Right lobe of liver (tissue), 6 donors: Measurements from ENCODE around the gene TBCD. TPM values are rescaled to one million over a fixed set of nuclear protein-coding genes. Genes with fewer than 3 reads are reported as not detected.

Experiments used
- ATAC-seq, 4 donors: fragments of 200-7000 bp; cut with Tn5 transposase; one replicate each; pipeline ENCODE4 v1.9.1; 2020; ENCODE audit warnings: mild to moderate bottlenecking in 4 of 4, moderate library complexity in 4 of 4
- DNase-seq, 3 donors: peaks; one replicate each; pipeline ENCODE4 v3.0.0-alpha.2; 2020
- H3K27ac ChIP-seq, 3 donors: fragments of 200-600 bp; one replicate each; pipeline ENCODE4 v1.8.0; 2022
- H3K27me3 ChIP-seq, 2 donors: fragments of 200-600 bp; one replicate each; pipeline ENCODE4 v1.8.0; 2022
- H3K36me3 ChIP-seq, 4 donors: fragments of 200-600 bp; sonication (generic) in 1 of 4; one replicate each; pipeline versions ENCODE4 v1.5.1 to v1.8.0; 2017 to 2022; ENCODE audit warnings: control low read depth in 1 of 4
- H3K4me1 ChIP-seq, 4 donors: fragments of 200-600 bp; sonication (generic) in 1 of 4; one replicate each; pipeline versions ENCODE4 v1.5.1 to v1.8.0; 2017 to 2022; ENCODE audit warnings: control low read depth in 1 of 4
- H3K4me3 ChIP-seq, 3 donors: fragments of 200-600 bp; one replicate each; pipeline ENCODE4 v1.8.0; 2022
- H3K9me3 ChIP-seq, 4 donors: fragments of 200-600 bp; sonication (generic) in 1 of 4; one replicate each; pipeline versions ENCODE4 v1.5.1 to v1.8.0; 2017 to 2022; ENCODE audit warnings: control low read depth in 1 of 4
- POLR2A ChIP-seq: fragments of 450-650 bp; IDR thresholded peaks from one replicate; pipeline ENCODE4 v1.6.1; 2017; ENCODE audit warnings: antibody characterized with exemption, mild to moderate bottlenecking
- WGBS: methylation state at CpG from one replicate; pipeline ENCODE4 v1.1.6; 2018; ENCODE audit warnings: low coverage, low lambda C conversion rate; ENCODE audit not compliant: insufficient coverage; ENCODE audit errors: missing lambda C conversion rate; 5-methylcytosine and 5-hydroxymethylcytosine counted together
- intact Hi-C, 2 donors: fragments of 100-400 bp; cut with DNase I; formaldehyde crosslinking; loops; one replicate each; pipeline versions ENCODE4 v1.11.2 to v1.14.1; 2022
- total RNA-seq, 6 experiments: library from RNA; depleted of rRNA in 2 of 6; stranded (reverse); fragments of >200 nt in 2 of 6; fragmentation: NEBNext Ultra II Directional in 3 of 6; extraction: Animal tissue kit (Norgen Biotek cat#: 25700) in 3 of 6; gene quantifications; one replicate each; pipeline versions ENCODE4 v1.1.0 to v1.2.4, GENCODE V29; 2016 to 2023
- TF ChIP-seq, protein P1 (sequence below), 4 donors: fragments of 200-600 bp in 3 of 4; fragments of 450-650 bp in 1 of 4; IDR thresholded peaks; one replicate each; pipeline versions ENCODE4 v1.5.1 to v1.8.0; 2016 to 2022; ENCODE audit warnings: antibody characterized with exemption in 4 of 4, mild to moderate bottlenecking in 2 of 4
- donor health status: DM: no; HTN: yes; CAD: no.
- donor health status: DM: no; HTN: no; CAD: no.
- donor health status: DM: no; HTN: no; CAD: no.
- donor health status: DM: no; HTN: yes; CAD: no.
- donor health status: DM: no; HTN: yes; CAD: no.

Gene TBCD
- total RNA-seq, 6 experiments from 2014 or later = 28.0 to 55.7 (median 41.3) TPM

DNA sequence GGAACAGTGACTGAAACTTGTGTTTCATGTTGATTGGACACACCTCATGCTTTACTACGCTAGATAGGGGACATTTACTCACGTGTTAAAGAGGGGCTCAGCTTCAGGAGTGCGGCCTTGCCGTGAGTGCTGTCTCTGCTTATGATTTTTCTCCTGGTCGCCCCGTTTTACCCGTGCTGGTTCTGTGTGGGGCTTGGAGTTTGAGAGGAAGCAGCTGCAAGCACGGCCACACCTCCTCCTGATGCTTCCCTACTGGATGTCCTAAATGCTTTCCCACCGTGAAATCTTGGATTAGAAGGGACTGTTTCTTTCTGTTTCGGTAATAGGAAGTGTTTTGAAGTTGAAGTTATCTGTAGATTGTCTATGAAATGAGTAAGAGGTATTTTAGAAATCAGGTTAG is 141.9 kb downstream of the TBCD start:
- DNase-seq = no peak
- intact Hi-C loops = no loop called here
- Histone ChIP-seq H3K9me3 (no peaks in the 10 kb centered on the region), H3K4me3 (no peak overlapping the region), H3K4me1 (peaks cover 0 to 14% (median 4%) of the 10 kb centered on the region in 4 donors), H3K27ac (no peak overlapping the region), H3K27me3 (no peaks in the 10 kb centered on the region), H3K36me3 (no peaks in the 10 kb centered on the region)
- 59% methylated on average over 10 of the region's 10 CpGs for WGBS
- no peak for ATAC-seq
- TF ChIP-seq POLR2A = no peak
- TF ChIP-seq, protein P1, sequence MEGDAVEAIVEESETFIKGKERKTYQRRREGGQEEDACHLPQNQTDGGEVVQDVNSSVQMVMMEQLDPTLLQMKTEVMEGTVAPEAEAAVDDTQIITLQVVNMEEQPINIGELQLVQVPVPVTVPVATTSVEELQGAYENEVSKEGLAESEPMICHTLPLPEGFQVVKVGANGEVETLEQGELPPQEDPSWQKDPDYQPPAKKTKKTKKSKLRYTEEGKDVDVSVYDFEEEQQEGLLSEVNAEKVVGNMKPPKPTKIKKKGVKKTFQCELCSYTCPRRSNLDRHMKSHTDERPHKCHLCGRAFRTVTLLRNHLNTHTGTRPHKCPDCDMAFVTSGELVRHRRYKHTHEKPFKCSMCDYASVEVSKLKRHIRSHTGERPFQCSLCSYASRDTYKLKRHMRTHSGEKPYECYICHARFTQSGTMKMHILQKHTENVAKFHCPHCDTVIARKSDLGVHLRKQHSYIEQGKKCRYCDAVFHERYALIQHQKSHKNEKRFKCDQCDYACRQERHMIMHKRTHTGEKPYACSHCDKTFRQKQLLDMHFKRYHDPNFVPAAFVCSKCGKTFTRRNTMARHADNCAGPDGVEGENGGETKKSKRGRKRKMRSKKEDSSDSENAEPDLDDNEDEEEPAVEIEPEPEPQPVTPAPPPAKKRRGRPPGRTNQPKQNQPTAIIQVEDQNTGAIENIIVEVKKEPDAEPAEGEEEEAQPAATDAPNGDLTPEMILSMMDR (IDR thresholded peaks at IDR 0.05) = no peak

DNA sequence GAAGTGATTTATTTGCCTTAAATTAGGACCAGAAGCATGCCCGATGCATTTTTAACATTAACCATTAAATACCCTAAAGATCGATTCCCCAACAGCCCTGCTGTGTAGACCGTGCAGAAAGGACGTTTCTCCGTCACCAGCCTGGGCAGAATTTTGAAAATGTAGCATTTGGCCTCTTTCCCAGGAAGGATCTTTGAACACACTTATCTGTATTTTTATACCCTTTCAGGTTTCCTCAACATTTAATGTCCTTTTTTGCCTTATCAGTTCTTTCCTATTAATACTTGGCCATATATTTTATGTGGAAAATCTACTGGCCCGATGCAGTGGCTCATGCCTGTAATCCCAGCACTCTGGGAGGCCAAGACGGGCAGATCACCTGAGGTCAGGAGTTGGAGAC is 142.5 kb downstream of the TBCD start:
- TF ChIP-seq, protein P1 (IDR thresholded peaks at IDR 0.05) = no peak
- no peak for TF ChIP-seq POLR2A
- whole genome bisulfite sequencing = 76% methylated on average over 7 of the region's 7 CpGs
- Histone ChIP-seq H3K4me1 (peaks cover 0 to 10% (median 3%) of the 10 kb centered on the region in 4 donors), H3K4me3 (no peak overlapping the region), H3K27me3 (no peaks in the 10 kb centered on the region), H3K27ac (no peak overlapping the region), H3K9me3 (no peaks in the 10 kb centered on the region), H3K36me3 (no peaks in the 10 kb centered on the region)
- DNase-seq (no peak), ATAC-seq (no peak)
- intact Hi-C loops = no loop called here

DNA sequence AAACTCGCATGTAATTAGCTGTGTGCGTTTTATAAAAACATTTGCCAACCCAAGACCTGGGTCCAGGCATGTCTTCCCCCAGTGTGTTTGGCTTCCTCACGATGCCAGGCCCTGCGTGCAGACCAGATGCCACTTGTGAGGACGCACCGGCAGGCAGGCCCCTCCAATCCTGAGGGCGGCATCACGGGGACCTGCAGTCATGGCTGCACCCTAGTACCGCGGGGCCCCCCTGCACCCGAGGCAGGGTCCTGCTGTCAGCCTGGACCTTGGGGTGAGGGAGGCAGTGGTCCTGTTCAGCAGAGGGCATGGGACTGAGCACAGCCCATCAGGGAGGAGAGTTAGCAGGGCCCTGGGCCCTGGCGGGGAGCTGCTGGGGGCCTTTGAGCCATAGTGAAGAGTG is 143.2 kb downstream of the TBCD start:
- no peaks in the 10 kb centered on the region for H3K27me3 ChIP-seq
- ATAC-seq = no peak
- TF ChIP-seq POLR2A = no peak
- TF ChIP-seq, protein P1 (IDR thresholded peaks at IDR 0.05) = no peak
- no peaks in the 10 kb centered on the region for H3K36me3 ChIP-seq
- 77% methylated on average over 5 of the region's 12 CpGs for WGBS
- H3K9me3 ChIP-seq = no peaks in the 10 kb centered on the region
- DNase-seq = no peak
- H3K27ac ChIP-seq = no peak overlapping the region
- H3K4me1 ChIP-seq = peaks cover 0 to 3% (median under 1%) of the 10 kb centered on the region in 4 donors
- H3K4me3 ChIP-seq = no peak overlapping the region
- intact Hi-C loops = no loop called here

DNA sequence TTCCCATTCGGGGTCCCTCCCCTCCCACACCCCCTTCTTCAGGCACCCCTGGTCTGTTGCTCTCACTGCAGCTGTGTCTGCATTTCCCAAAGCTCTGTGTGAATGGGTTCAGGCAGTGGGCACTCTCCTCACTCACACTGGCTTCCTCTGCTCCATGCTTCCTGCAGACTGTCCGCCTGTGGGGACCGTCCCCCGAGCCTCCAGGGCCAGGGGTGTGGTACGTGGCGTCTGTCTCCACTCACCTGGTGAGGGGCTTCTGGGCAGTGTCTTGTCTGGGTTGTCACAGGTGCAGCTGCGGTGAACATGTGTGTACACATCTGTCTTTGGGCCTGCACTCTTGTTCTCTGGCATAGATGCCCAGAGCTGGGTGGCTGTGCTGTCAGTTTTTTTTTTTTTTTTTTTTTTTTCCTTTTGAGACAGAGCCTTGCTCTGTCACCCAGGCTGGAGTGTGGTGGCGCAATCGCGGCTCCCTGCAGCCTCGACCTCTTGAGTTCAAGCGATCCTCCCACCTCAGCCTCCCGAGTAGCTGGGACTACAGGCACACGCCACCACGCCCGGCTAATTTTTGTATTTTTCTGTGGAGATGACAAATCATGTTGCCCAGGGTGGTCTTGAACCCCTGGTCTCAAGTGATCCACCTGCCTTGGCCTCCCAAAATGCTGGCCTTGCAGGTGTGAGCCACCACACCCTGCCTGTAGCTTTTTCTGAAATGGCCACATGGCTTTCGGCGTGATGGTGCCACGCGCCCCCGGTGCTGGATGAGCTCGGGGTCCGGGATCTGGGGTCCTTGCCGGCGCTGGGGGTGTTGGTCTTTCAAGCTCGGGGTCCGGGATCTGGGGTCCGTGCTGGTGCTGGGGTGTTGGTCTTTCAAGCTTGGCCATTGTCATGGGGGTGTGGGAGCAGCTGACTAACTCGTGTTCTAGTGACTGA is 144.5 kb downstream of the TBCD start:
- no peaks in the 10 kb centered on the region for H3K9me3 ChIP-seq
- no peaks in the 10 kb centered on the region for H3K4me1 ChIP-seq
- TF ChIP-seq, protein P1 (IDR thresholded peaks at IDR 0.05) = no peak
- TF ChIP-seq POLR2A = no peak
- intact Hi-C loops = no loop called here
- 94% methylated on average over 16 of the region's 29 CpGs for WGBS
- H3K27ac ChIP-seq = no peak overlapping the region
- ATAC-seq (no peak), DNase-seq (peak in 2 of 3 donors; percentile 13 to 45)
- H3K27me3 ChIP-seq = no peaks in the 10 kb centered on the region
- peaks cover 0 to 5% (median 0%) of the 10 kb centered on the region in 4 donors for H3K36me3 ChIP-seq
- H3K4me3 ChIP-seq = no peak overlapping the region
